Measurements from ENCODE around the gene TPD52L2. TPM values are rescaled to one million over a fixed set of nuclear protein-coding genes. Genes with fewer than 3 reads are reported as not detected.

The TPD52L2 gene
- total RNA-seq, 1 experiment from 2014 or later, result 175 TPM

- H3K36me3 Mint-ChIP-seq (ENCODE audit: insufficient read depth, unreplicated experiment), result peaks cover 23% of the 10 kb centered on the region
- POLR2A ChIA-PET, result interaction anchor here (0.7 to 1.1 kb wide), 2 partner anchors 35 to 37 kb away, joined by 3 read pairs; partner anchors contain the start of gene TPD52L2
- BruUV-seq (replicated peaks), result no TSS peak
- DNase-seq (ENCODE audit: unreplicated experiment), result no peak
- intact Hi-C loops (cut with micrococcal nuclease), result no loop called here
- H3K4me3 Mint-ChIP-seq (ENCODE audit: unreplicated experiment), result no peak overlapping the region
- H3K9me3 Mint-ChIP-seq (ENCODE audit: unreplicated experiment), result no peaks in the 10 kb centered on the region
- CTCF ChIA-PET, result no interaction called here
- H3K4me1 Mint-ChIP-seq (ENCODE audit: insufficient read depth, unreplicated experiment), result peaks cover 21% of the 10 kb centered on the region
- H3K27ac Mint-ChIP-seq (ENCODE audit: low read depth, unreplicated experiment), result no peak overlapping the region
- H3K27me3 Mint-ChIP-seq (ENCODE audit: insufficient read depth, unreplicated experiment), result no peaks in the 10 kb centered on the region
- TF ChIP-seq CTCF (IDR thresholded peaks at IDR 0.05; ENCODE audit: unreplicated experiment), result no peak
These were observed 35.3 kb downstream of the TPD52L2 start for GRCh38 chr20:63900413-63900812.

GRCh38 chr20:63903796-63904561 is 38.9 kb downstream of the TPD52L2 start:
- intact Hi-C loops (cut with micrococcal nuclease), result no loop called here
- CTCF ChIA-PET, result no interaction called here
- no peak for DNase-seq (ENCODE audit: unreplicated experiment)
- no peaks in the 10 kb centered on the region for H3K27me3 Mint-ChIP-seq (ENCODE audit: insufficient read depth, unreplicated experiment)
- BruUV-seq (replicated peaks), result no TSS peak
- H3K4me3 Mint-ChIP-seq (ENCODE audit: unreplicated experiment), result no peak overlapping the region
- peaks cover 18% of the 10 kb centered on the region for H3K36me3 Mint-ChIP-seq (ENCODE audit: insufficient read depth, unreplicated experiment)
- H3K9me3 Mint-ChIP-seq (ENCODE audit: unreplicated experiment), result no peaks in the 10 kb centered on the region
- POLR2A ChIA-PET, result interaction anchor here (0.9 to 4.2 kb wide), 3 partner anchors 8 to 39 kb away, joined by 3 to 25 read pairs (median 10); partner anchors contain the start of genes DNAJC5 and TPD52L2
- TF ChIP-seq CTCF (IDR thresholded peaks at IDR 0.05; ENCODE audit: unreplicated experiment), result no peak
- peaks cover 11% of the 10 kb centered on the region for H3K4me1 Mint-ChIP-seq (ENCODE audit: insufficient read depth, unreplicated experiment)
- H3K27ac Mint-ChIP-seq (ENCODE audit: low read depth, unreplicated experiment), result no peak overlapping the region

GRCh38 chr20:63908008-63908682 is 43.1 kb downstream of the TPD52L2 start:
- peaks cover 19% of the 10 kb centered on the region for H3K36me3 Mint-ChIP-seq (ENCODE audit: insufficient read depth, unreplicated experiment)
- no peak overlapping the region for H3K4me3 Mint-ChIP-seq (ENCODE audit: unreplicated experiment)
- no peak overlapping the region for H3K27ac Mint-ChIP-seq (ENCODE audit: low read depth, unreplicated experiment)
- H3K27me3 Mint-ChIP-seq (ENCODE audit: insufficient read depth, unreplicated experiment), result no peaks in the 10 kb centered on the region
- BruUV-seq (replicated peaks), result no TSS peak
- ChIA-PET CTCF (interaction anchor here (1.1 kb wide), 1 partner anchor 66 kb away, joined by 4 read pairs; no protein-coding TSS in a partner anchor), POLR2A (interaction anchor here (1.0 to 1.3 kb wide), 4 partner anchors 12 to 48 kb away, joined by 3 to 5 read pairs (median 4); partner anchors contain the start of genes TPD52L2 and UCKL1)
- intact Hi-C loops (cut with micrococcal nuclease), result no loop called here
- H3K9me3 Mint-ChIP-seq (ENCODE audit: unreplicated experiment), result no peaks in the 10 kb centered on the region
- peaks cover 25% of the 10 kb centered on the region for H3K4me1 Mint-ChIP-seq (ENCODE audit: insufficient read depth, unreplicated experiment)
- TF ChIP-seq CTCF (IDR thresholded peaks at IDR 0.05; ENCODE audit: unreplicated experiment), result no peak
- DNase-seq (ENCODE audit: unreplicated experiment), result no peak

GRCh38 chr20:63911176-63911575 is 46.1 kb downstream of the TPD52L2 start:
- Mint-ChIP-seq H3K4me3 (ENCODE audit: unreplicated experiment) (peak overlapping the region; percentile 28), H3K4me1 (ENCODE audit: insufficient read depth, unreplicated experiment) (peaks cover 28% of the 10 kb centered on the region), H3K36me3 (ENCODE audit: insufficient read depth, unreplicated experiment) (peaks cover 12% of the 10 kb centered on the region), H3K9me3 (ENCODE audit: unreplicated experiment) (no peaks in the 10 kb centered on the region), H3K27me3 (ENCODE audit: insufficient read depth, unreplicated experiment) (no peaks in the 10 kb centered on the region), H3K27ac (ENCODE audit: low read depth, unreplicated experiment) (peak overlapping the region; percentile 78)
- ChIA-PET CTCF (interaction anchor here (0.6 to 2.3 kb wide), 7 partner anchors 15 to 204 kb away, joined by 3 to 9 read pairs (median 3); no protein-coding TSS in a partner anchor), POLR2A (interaction anchor here (0.6 to 3.1 kb wide), 13 partner anchors 9 to 315 kb away, joined by 3 to 22 read pairs (median 5); partner anchors contain the start of genes TPD52L2 and UCKL1)
- peak; percentile 56 for DNase-seq (ENCODE audit: unreplicated experiment)
- intact Hi-C loops (cut with micrococcal nuclease), result no loop called here
- TF ChIP-seq CTCF (IDR thresholded peaks at IDR 0.05; ENCODE audit: unreplicated experiment), result no peak
- no TSS peak for BruUV-seq (replicated peaks)
